HG03066 (cell line): ENCODE results near the gene CDIP1.
A peak's percentile ranks its signal among the peaks of the same experiment; 100 is the strongest.

Source experiments
- ATAC-seq: cut with Tn5 transposase; IDR thresholded peaks from one replicate; pipeline ENCODE4 v1.9.1; 2021; ENCODE audit warnings: low read depth; ENCODE audit not compliant: unreplicated experiment

The CDIP1 gene

DNA sequence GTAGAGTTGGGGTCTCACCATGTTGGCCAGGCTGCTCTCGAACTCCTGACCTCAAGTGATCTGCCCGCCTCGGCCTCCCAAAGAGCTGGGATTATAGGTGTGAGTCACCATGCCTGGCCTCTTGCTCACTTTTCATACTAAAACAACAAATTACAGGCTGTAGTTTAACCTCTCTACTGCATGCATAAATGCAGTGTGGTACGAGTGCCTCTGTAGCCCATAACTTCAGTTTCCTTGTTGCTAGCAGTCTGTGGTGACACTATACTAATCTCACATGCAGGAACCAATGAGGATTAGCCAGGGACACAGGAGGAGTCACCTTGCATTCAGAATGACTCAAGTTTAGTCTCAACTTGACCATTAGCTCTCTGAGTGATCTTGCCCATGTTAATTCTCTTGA, 42.3 kb downstream of the CDIP1 start:
- ATAC-seq, result no peak

DNA sequence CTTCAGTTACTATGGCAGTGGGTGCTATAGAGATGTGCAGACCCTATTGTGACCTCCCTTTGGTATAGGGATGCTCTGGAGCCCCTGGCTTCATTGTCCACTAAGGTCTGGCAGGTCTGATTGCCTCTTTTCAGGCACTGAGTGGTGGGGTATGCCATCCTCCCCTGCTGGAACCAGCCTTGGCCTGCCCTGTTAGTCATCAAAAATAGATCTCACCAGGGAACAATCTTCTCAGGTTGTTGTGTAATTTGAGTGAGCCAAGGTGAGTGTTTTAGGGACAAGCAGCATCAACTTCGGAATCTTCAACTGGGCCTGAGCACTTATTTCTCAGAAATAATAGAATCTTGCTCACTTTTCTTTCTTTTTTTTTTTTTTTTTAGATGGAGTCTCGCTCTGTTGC, 42.8 kb downstream of the CDIP1 start:
- ATAC-seq, result no peak

DNA sequence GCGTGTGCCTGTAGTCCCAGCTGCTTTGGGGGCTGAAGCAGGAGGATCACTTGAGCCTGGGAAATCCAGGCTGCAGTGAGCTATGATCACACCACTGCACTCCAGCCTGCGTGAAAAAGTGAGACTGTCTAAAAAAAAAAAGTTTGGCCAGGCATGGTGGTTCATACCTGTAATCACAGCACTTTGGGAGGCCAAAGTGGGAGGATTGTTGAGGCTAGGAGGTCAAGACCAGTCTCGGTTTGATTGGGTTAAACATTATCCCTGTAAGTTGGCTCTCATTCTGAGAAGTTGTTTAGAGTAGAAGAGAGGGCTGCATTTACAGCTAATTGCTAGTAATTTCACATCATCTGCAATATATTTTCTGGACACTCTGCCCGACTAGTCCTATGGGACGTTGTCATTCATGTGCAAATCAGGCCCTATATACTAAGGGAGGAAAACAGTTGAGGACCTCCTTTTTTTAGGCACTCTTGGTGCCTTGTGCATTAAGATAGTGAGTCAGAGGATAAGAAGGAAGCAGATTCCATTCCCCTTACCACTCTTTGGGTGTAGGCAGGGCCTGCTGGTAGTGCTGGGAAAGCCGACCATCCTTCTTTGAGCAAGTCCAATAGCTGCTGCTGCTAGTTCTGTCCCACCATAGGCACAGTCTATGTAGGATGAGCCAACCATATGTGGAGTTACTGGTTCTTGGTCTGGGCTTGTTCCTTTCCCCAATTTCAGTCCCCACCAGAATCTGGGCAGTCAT, 43.7 kb downstream of the CDIP1 start:
- ATAC-seq, result no peak

DNA sequence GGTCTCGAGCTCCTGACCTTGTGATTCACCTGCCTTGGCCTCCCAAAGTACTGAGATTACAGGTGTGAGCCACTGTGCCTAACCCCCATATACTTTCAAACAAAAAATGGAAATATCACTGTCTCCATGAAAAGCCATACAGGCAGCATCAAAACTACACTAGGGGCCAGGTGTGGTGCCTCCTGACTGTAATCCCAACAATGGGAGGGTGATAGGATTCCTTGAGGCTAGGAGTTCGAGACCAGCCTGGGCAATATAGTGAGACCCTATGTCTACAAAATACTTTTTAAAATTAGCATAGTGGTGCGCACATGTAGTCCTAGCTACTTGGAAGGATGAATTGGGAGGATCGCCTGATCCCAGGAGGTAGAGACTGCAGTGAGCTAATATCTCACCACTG, 46.7 kb downstream of the CDIP1 start:
- ATAC-seq, result no peak

DNA sequence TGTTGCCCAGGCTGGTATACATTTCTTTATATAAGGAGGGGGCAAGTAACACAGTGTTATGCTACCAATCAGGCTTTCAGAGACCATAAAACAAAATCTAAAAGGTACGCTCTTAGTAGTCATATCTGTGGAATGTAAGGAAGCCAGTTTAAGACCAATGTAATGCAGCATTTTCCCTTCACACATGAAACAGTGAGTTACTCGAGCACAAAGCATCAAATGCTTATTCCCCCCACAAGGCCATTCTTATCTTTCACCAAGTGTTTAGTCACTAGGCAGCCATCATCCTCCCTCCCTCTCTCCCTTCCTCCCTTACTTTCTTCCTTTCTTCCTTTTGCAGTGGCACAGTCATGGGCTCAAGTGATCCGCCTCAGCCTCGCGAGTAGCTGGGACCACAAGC, 49.5 kb downstream of the CDIP1 start:
- no peak for ATAC-seq

DNA sequence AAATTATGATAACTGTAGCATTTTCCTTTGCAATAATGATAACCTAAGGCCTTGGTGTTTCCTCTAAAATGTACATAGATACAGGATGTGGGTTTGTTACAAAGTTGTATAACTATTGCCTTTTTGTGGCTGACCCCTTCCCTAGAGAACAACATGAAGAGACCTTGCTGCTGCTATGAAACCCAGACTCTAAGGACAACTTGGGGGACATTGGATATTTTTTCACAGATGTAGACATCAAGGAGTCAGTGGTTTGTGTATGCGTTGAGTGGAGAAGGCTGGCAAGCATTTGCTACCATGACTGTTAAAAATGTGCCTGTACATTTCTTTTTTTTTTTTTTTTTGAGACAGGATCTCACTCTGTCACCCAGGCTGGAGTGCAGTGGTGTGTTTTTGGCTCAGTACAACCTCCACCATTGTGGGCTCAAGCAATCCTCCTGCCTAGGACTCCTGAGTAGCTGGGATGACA, 50.0 kb downstream of the CDIP1 start:
- ATAC-seq, result no peak

DNA sequence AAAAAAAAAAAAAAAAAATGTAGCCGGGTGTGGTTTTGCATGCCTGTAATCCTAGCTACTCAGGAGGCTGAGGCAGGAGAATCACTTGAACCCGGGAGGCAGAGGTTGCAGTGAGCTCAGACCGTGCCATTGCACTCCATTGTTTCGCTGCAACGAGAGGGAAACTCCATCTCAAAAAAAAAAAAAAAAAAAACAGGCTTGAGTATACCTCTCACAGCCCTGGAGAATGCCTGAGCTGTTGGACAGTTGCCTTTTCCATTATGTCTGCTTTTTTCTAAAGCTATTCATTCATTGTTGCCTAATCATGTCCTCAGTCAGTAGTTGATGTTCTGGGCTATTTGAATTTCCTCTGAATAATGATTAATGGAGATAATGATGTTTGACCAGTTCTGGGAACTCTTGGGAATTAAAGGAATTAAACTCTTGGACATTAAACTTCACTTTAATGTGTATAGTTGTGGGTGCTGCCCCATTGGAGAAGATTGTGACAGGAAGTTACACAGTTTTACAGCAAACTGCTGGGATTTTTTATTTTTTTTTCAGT, 50.5 kb downstream of the CDIP1 start:
- no peak for ATAC-seq

DNA sequence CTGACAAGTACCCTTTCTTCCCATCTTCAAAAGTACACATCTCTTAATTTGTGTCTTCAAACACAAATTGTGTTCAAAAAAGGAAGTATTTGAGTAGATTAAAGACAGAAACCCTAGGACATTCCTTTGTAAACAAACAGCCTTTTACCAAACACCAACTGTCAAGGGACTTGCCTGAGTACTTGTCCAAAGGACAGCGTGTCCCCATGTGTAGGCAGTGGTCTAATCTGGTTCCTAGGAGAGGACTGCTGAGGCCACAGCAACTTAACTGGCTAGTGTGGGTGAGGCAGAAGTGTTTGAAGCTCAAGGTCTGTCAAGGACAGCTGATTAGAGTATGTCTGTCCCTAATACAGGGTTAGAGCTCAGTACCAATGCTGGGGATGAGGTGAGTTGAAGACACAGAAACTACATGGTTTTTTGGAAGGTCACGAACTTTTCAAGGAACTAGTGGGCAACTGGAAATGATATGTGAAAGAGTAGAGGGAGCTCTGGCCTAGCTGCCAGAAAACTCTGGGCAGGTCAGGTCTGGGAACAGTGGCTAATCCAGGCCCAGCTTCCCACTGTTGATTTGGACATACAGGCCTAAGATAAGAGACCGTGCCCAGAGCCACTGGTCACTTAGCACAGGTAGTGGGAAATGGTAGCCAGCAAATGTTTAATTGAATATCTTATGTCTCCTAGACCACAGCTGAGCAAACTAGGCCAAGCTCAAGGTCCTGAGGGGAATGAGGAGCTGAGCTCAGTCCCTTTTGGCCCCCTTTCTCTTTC, 52.3 kb downstream of the CDIP1 start:
- ATAC-seq, result no peak

DNA sequence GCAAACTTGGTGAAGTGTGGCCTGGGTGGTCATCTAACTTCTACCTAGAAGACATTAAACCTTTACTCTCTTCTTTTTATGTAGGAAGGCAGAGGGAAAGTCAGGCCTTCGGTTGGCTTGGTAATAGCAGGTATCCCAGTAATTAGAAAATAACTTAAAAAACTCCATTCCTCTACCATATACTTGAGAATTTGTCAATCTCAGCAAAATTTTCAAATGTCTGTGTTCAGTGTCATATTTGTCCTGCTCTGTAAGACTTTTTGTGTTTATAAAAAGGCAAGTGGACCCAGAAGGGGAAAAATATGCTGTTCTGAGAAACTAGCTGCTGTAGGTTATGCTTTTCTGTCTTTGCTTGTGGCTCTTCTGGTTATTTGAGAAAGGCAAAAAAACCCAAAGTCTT, 56.6 kb downstream of the CDIP1 start:
- no peak for ATAC-seq

DNA sequence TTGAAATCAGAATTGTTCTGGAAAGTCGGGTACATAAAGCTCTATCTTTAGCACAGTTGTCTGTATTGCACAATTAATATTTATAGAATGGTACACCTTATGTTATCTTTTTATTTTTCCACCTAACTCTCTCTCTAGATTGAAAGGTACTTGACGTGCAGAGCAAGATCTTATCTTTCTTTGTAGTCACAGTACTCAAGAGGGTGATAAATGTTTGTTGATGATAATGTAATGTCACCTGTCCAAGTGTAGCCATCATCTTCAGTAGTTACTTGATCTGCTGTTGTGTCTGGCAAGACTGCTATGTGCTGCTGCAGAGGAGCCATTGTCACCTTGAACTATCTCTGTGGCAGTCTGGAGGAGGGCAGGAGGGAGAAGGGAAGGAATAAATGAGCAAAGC, 57.0 kb downstream of the CDIP1 start:
- ATAC-seq, result no peak

DNA sequence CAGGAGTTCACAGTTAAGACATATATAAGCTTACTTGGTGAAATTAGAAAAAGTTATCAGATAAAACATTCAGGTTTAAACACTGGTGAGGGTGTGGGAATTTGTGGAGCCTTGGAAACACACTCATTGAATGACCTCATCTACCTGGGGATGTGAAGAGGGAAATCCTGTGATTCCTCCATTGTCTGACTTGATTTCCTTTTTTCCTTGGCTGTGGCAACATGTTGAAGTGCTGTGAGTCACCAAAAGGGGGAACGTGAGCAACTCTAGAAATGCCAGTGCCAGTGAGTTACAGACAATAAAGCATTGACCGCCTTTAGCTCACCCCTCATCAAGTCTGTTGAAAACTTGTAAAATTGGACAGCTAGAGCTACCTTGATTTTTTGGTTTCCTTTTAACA, 60.6 kb downstream of the CDIP1 start:
- no peak for ATAC-seq

DNA sequence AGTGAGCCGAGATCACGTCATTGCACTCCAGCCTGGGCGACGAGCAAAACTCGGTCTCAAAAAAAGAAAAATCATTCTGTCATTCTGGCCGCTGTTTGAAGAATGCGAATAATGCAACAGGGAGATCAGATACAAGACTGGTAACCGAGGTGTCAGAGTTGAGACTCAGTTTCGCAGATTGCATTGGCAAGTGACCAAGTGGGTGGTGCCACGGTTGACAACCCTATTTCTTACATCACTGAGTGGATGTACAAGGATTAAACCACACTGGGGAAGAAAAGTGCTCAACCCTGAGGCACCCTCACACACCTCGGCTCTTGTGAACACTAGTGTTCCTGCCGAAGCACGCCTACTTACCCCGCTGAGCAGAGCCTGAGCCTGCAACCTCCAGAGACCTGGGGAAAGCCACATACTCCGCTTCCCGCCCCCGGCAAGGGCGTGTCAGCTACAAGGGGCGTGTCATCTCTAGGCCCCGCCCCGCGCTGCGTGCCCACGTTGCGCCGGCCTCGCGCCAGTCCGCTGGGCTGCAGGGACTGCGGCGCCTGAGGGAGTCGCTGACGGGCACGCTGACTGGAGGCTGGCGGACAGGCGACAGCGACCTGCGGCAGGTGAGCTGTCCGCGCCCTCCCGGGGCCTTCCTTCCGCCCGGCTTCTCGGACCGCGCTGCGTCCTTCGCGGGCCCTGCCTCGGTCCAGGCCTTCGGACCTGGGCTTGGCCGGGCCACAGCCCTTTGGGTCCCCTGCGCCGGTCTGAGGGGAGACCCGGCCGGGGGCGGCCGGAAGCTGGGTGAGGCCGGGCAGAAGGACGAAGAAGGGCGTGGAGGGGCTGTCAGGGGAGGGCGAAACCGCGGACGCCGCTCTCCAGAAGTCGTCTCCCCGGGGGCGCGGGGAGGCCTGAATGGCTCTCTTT, 62.4 kb downstream of the CDIP1 start, which contains the start of gene HMOX2:
TSS of gene HMOX2 (plus strand) at position 519 of the 909 bp plus-strand sequence. CDS start 29,127 bp downstream, outside the sequence.
- peak; percentile 85 for ATAC-seq

DNA sequence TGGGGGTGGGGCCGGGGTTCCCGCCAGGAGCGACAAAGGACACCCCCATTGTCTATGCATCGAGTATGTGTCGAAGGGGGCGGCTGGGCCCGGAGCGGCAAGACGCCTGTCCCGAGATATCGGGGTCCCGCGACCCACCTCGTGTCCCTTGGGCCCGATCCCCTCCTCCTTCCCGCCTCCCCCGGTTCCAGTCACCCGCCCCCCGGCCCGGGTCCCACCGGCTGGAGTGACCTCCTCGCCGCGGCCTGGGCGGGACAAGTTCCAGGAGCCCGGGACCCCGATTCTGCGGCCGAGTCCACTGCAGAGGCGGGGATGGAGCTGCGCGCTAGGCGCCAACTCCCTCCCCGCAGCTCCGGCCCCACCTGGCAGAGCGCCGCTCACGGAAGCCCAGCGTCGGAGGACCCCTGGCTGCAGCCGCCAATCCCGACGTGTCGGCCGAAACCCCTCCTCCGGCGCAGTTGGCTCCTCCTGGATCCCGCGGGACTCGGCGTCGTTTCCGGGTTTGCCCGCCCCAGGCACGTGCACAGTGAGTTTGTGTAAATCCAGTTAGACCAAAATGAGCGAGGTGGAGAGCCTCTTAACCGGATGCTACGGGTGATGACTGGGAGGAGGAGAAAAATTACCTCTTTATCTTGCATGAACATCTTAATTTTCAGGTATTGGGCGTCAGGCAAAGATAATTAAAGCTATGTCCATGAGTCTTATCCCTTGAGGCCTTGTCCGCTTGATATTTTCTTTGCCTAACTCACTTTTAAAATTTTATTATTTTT, 64.2 kb downstream of the CDIP1 start, which contains the start of gene NMRAL1:
TSS of gene NMRAL1 (minus strand) at position 434 of the 770 bp plus-strand sequence. CDS start 493 bp downstream, outside the sequence.
- no peak for ATAC-seq

DNA sequence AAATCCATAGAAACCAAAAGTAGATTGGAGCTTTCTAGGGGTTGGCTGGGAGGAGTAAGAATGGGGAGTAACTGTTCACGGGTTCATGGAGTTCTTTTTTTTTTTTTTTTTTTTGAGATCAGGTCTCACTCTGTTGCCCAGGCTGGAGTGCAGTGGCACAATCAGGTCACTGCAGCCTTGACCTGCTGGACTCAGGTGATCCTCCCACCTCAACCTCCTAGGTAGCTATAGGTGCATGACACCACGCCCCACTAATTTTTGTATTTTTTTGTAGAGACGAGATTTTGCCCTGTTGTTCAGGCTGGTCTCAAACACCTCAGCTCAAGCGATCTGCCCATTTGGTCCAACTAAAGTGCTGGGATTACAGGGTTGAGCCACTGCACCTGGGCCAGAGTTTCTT, 65.7 kb downstream of the CDIP1 start:
- ATAC-seq, result no peak

DNA sequence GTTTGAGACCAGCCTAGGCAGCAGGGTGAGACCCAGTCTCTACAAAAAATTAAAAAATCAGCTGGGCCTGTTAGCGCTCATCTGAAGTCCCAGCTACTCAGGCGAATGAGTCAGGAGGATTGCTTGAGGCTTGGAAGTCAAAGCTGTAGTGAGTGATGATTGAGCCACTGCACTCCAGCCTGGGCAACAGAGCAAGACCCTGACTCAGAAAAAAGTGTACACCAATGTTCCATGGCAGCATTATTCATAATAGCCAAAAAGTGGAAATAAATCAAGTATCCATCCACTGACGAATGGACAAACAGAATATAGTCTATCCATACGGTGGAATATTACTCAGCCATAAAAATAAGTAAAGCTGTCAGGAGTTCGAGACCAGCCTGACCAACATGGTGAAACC, 66.7 kb downstream of the CDIP1 start:
- no peak for ATAC-seq

DNA sequence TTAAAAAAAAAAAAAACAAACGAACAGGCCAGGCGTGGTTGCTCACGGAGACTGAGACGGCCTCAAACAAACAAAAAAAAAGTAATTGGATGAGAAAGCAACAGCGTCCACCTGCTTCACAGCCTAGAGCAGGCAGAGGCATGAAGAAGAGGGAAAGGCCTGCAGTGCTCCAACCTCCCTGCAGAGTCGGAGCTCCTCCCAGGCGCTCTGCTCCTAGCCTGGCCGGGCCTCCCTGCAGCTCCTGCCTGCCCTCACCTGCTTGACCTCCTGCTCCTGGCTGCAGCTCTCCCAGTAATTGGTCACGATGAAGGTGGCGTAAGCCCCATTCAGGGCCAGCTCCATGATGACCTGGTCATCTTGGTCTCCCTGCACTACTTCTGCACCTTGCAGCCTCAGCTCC, 69.6 kb downstream of the CDIP1 start:
- no peak for ATAC-seq

DNA sequence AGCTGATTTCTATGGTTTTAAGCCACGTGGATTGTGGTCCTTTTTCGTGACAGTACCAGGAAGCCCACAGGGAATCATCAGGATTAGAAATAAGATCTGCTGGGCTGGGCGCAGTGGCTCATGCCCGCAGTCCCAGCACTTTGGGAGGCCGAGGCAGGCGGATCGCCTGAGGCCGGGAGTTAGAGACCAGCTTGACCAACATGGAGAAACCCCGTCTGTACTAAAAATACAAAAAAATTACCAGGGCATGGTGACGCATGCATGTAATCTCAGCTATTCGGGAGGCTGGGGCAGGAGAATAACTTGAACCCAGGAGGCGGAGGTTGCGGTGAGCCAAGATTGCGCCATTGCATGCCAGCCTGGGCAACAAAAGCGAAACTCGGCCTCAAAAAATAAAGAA, 70.7 kb downstream of the CDIP1 start:
- no peak for ATAC-seq

DNA sequence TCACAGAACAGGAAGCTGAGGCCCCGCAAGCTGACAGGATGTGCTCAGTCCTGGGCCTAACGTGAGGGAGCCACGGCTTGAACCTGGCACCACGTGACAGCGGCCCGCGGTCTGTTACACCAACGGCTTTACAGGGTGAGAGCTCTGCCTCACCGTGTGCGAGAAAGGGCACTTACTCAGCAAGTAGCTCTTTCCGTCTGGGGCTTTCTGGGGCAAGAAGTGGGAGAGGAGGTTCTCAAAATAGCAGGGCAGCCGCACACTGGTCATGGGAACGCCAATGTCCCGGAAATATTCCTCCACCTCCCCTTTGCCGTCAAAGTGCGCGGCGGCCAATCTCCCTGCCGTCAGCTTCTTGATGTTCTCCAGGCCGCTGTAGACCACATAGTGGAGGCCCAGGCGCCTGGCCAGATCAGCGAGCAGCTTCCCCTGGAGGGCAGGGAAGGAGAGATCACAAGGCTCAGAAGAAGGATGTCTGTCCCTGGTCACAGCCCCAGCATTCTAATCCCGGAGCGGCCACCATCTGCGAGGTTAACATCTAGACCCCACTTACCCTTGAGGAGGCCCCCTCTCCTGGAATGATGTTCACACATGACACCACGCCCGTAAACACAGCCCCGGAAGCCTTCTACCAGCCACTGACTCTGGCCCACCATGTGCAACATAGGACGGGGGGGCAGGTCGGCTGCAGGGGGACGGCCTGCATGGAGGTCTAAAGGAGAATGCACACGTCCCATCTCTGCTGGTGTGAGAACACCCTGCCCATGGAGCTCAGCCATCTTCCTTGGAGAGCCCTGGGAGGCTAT, 72.4 kb downstream of the CDIP1 start:
- no peak for ATAC-seq
